ENCODE data around the gene CIP2A. TPM values are rescaled to one million over a fixed set of nuclear protein-coding genes. Genes with fewer than 3 reads are reported as not detected.
"Not testable (repeated sequence)": the region's sequence is repeated elsewhere in the genome, so short reads cannot be mapped to it uniquely, and the experiment has no call there.

The CIP2A gene
- polyA plus RNA-seq (ENCODE audit: insufficient read length), result 7.5 TPM

- peak; percentile 90 for DNase-seq (ENCODE audit: low read depth)
Measured at GRCh38 chr3:108589081-108589997, at the start of gene CIP2A, which contains the start of gene DZIP3. TSS of gene CIP2A (minus strand) at chr3:108589438. CDS start at chr3:108589375, 63 bp downstream. TSS of gene DZIP3 (plus strand) at chr3:108589722. CDS start at chr3:108605407, 15,685 bp downstream.

- DNase-seq (ENCODE audit: low read depth), result no peak
Measured at GRCh38 chr3:108629974-108630373, 40.7 kb upstream of the CIP2A start.

- no peak for DNase-seq (ENCODE audit: low read depth)
Measured at GRCh38 chr3:108623504-108623903, 34.3 kb upstream of the CIP2A start.

GRCh38 chr3:108620250-108620649 lies 31.0 kb upstream of the CIP2A start:
- no peak for DNase-seq (ENCODE audit: low read depth)

GRCh38 chr3:108616090-108616489 lies 26.9 kb upstream of the CIP2A start:
- not testable (repeated sequence) for DNase-seq (ENCODE audit: low read depth)

- DNase-seq (ENCODE audit: low read depth), result no peak
Measured at GRCh38 chr3:108610651-108611050, 21.4 kb upstream of the CIP2A start.

GRCh38 chr3:108608750-108609149 lies 19.5 kb upstream of the CIP2A start:
- no peak for DNase-seq (ENCODE audit: low read depth)

GRCh38 chr3:108605491-108605890 lies 16.3 kb upstream of the CIP2A start:
- no peak for DNase-seq (ENCODE audit: low read depth)

- DNase-seq (ENCODE audit: low read depth), result no peak
Measured at GRCh38 chr3:108605028-108605427, 15.8 kb upstream of the CIP2A start.

- DNase-seq (ENCODE audit: low read depth), result no peak
Measured at GRCh38 chr3:108603691-108604090, 14.5 kb upstream of the CIP2A start.

- DNase-seq (ENCODE audit: low read depth), result no peak
Measured at GRCh38 chr3:108602935-108603294, 13.7 kb upstream of the CIP2A start.

- no peak for DNase-seq (ENCODE audit: low read depth)
Measured at GRCh38 chr3:108602249-108602934, 13.2 kb upstream of the CIP2A start.

GRCh38 chr3:108599677-108600409 lies 10.6 kb upstream of the CIP2A start:
- no peak for DNase-seq (ENCODE audit: low read depth)

- DNase-seq (ENCODE audit: low read depth), result no peak
Measured at GRCh38 chr3:108598375-108598774, 9.1 kb upstream of the CIP2A start.

GRCh38 chr3:108595321-108595720 lies 6.1 kb upstream of the CIP2A start:
- no peak for DNase-seq (ENCODE audit: low read depth)

- no peak for DNase-seq (ENCODE audit: low read depth)
Measured at GRCh38 chr3:108590460-108590859, 1.2 kb upstream of the CIP2A start.

- DNase-seq (ENCODE audit: low read depth), result no peak
Measured at GRCh38 chr3:108589998-108590323, 723 bp upstream of the CIP2A start.

- DNase-seq (ENCODE audit: low read depth), result no peak
Measured at GRCh38 chr3:108588601-108589000, 637 bp downstream of the CIP2A start.

GRCh38 chr3:108578064-108578463 lies 11.2 kb downstream of the CIP2A start:
- DNase-seq (ENCODE audit: low read depth), result no peak

GRCh38 chr3:108569336-108569735 lies 19.9 kb downstream of the CIP2A start:
- no peak for DNase-seq (ENCODE audit: low read depth)

- no peak for DNase-seq (ENCODE audit: low read depth)
Measured at GRCh38 chr3:108566599-108566998, 22.6 kb downstream of the CIP2A start.

GRCh38 chr3:108565506-108565905 lies 23.7 kb downstream of the CIP2A start:
- no peak for DNase-seq (ENCODE audit: low read depth)
